Measurements from ENCODE around the gene WDR33. TPM values are rescaled to one million over a fixed set of nuclear protein-coding genes. Genes with fewer than 3 reads are reported as not detected.

WDR33 gene
- total and polyA plus RNA-seq, 10 of the 15 experiments (the other 5 are each of a cell fraction or from before 2014, with no cell fraction given): 29.2 to 73.8 (median 45.6) TPM

GRCh38 chr2:127685410-127686080 is 125.4 kb downstream of the WDR33 start (continued):
- TF ChIP-seq E2F8 (IDR thresholded peaks at IDR 0.05; ENCODE audit: low read depth, partially characterized antibody): no peak
- TF ChIP-seq TBL1XR1 (IDR thresholded peaks at IDR 0.05; ENCODE audit: low read depth, low read length): no peak

GRCh38 chr2:127683757-127684156 is 127.2 kb downstream of the WDR33 start:
- H3K4me1 ChIP-seq (ENCODE audit: control insufficient read depth, insufficient read depth, low read length): no peaks in the 10 kb centered on the region
- ChIA-PET RAD21 (ENCODE audit: unreplicated experiment) (no interaction called here), CTCF (interaction anchor here (0.9 kb wide), 1 partner anchor 8 kb away, joined by 3 read pairs; no protein-coding TSS in a partner anchor), SMC1A (ENCODE audit: uncharacterized antibody, unreplicated experiment) (no interaction called here), POLR2A (no interaction called here)
- no peak for DNase-seq (ENCODE audit: low read depth, low spot score)
- TF ChIP-seq BCL3 (IDR thresholded peaks at IDR 0.05; ENCODE audit: borderline replicate concordance, insufficient read depth, low read depth, low read length, poor library complexity, severe bottlenecking): no peak
- no peak for TF ChIP-seq NBN (IDR thresholded peaks at IDR 0.05)
- TF ChIP-seq SUPT20H (IDR thresholded peaks at IDR 0.05; ENCODE audit: borderline replicate concordance, control insufficient read depth, low read depth, low read length): no peak
- no peak for TF ChIP-seq ZNF24 (IDR thresholded peaks at IDR 0.05)
- TF ChIP-seq ELK1 (IDR thresholded peaks at IDR 0.05; ENCODE audit: low read depth, low read length): no peak
- no peak for TF ChIP-seq TARDBP (IDR thresholded peaks at IDR 0.05; ENCODE audit: borderline replicate concordance)
- no peak for TF ChIP-seq SKIL (IDR thresholded peaks at IDR 0.05; ENCODE audit: low read depth, poor library complexity, severe bottlenecking)
- no peak for TF ChIP-seq HDAC2 (IDR thresholded peaks at IDR 0.05)
- no peak for TF ChIP-seq ZSCAN29 (IDR thresholded peaks at IDR 0.05)
- no peak for TF ChIP-seq CREB1 (IDR thresholded peaks at IDR 0.05; ENCODE audit: low read depth)
- in situ Hi-C loops (cut with MboI): no loop called here
- no peaks in the 10 kb centered on the region for H3K36me3 ChIP-seq (ENCODE audit: control insufficient read depth in 2 of 2, insufficient read depth in 2 of 2, low read length in 1 of 2)
- no peak overlapping the region for H2AFZ ChIP-seq (ENCODE audit: control insufficient read depth, low read depth, low read length)
- WGBS (ENCODE audit: insufficient coverage, insufficient replicate concordance, low lambda C conversion rate, missing lambda C conversion rate): 57% methylated on average over 15 of the region's 15 CpGs
- ATAC-seq: no peak
- no peaks in the 10 kb centered on the region for H4K20me1 ChIP-seq (ENCODE audit: control insufficient read depth, insufficient read depth)
- no TSS peak for BruUV-seq (replicated peaks)
- H3K4me2 ChIP-seq (ENCODE audit: control insufficient read depth, insufficient read depth): no peak overlapping the region
- H3K27ac ChIP-seq (ENCODE audit: control insufficient read depth, insufficient read depth): no peak overlapping the region
- intact Hi-C loops (cut with micrococcal nuclease; ENCODE audit: unreplicated experiment): no loop called here
- peaks cover 0 to 2% of the 10 kb centered on the region in 2 experiments; a peak in 2 of 4 replicates for H3K27me3 ChIP-seq (replicated peaks in 1 of 2; ENCODE audit: control insufficient read depth in 2 of 2, insufficient read depth in 2 of 2, low read length in 1 of 2)
- H3K9ac ChIP-seq (ENCODE audit: control insufficient read depth, insufficient read depth, low read length): no peak overlapping the region
- no peaks in the 10 kb centered on the region for H3K79me2 ChIP-seq (ENCODE audit: control insufficient read depth, insufficient read depth, low read length)
- H3K4me3 ChIP-seq: no peak overlapping the region
- no peak for FAIRE-seq
- H3K9me3 ChIP-seq (replicated peaks; ENCODE audit: control insufficient read depth, insufficient read depth, low read length): peaks cover 1% of the 10 kb centered on the region; the same call in 2 of the 3 replicates
